OCI-LY7 (cell line): Measurements from ENCODE around the gene CSNK1G1.

ENCODE experiments used
- EZH2phosphoT487 ChIP-seq: fragments of 200-600 bp; sonication (generic); IDR thresholded peaks from 2 replicates; pipeline ENCODE4 v1.6.1; 2018; ENCODE audit warnings: low read depth, borderline replicate concordance, mild to moderate bottlenecking, mixed run types, antibody characterized with exemption, low read length, moderate library complexity, mixed read lengths
- TF ChIP-seq, protein P1 (sequence below): fragments of 200-600 bp; sonication (generic); conservative IDR thresholded peaks from 2 replicates; pipeline ENCODE4 v1.5.1; 2014; ENCODE audit warnings: mild to moderate bottlenecking, antibody characterized with exemption, low read length, moderate library complexity, mixed read lengths

DNA sequence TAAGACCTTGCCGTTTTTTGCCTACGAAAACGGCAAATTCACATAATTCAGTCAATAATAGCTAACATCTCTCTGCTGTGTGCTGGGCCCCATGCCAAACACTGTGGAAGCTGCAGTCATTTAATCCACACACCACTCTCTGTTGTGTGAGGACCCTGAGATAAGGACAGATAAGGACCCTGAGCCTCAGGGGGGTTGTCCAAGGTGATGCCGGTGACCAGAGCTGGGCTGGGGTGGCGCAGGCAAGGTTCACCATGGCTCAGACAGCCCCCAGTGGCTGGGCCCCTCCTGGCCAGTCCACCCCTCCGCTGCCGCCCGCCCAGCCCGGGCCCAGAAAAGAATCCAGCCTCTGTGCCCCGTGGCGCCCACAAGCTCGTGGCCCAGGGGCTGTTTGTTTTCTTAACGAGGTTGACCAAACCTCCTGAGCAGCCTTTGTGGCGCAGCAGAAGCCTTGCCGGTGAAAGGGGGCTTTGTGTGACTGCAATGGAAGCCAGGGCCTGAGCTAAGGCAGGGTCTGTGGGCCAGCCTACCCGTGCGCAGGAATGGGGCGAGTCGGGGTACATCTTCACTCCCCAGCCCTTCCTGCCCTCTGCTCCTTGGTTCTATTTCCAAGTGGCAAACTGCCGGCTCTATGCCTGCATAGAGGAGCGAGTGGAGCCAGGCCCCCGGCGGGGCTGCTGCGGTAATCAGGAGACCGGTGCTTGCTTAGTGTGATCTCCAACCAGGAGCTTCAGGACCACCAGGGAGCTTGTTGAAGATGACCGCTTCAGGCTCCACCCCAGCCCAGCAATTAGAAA lies 208.9 kb downstream of the CSNK1G1 start:
- TF ChIP-seq, protein P1, sequence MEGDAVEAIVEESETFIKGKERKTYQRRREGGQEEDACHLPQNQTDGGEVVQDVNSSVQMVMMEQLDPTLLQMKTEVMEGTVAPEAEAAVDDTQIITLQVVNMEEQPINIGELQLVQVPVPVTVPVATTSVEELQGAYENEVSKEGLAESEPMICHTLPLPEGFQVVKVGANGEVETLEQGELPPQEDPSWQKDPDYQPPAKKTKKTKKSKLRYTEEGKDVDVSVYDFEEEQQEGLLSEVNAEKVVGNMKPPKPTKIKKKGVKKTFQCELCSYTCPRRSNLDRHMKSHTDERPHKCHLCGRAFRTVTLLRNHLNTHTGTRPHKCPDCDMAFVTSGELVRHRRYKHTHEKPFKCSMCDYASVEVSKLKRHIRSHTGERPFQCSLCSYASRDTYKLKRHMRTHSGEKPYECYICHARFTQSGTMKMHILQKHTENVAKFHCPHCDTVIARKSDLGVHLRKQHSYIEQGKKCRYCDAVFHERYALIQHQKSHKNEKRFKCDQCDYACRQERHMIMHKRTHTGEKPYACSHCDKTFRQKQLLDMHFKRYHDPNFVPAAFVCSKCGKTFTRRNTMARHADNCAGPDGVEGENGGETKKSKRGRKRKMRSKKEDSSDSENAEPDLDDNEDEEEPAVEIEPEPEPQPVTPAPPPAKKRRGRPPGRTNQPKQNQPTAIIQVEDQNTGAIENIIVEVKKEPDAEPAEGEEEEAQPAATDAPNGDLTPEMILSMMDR: no peak
- no peak for TF ChIP-seq EZH2phosphoT487
